ENCODE measurements around the gene TAS2R10. TPM values are rescaled to one million over a fixed set of nuclear protein-coding genes. Genes with fewer than 3 reads are reported as not detected.
A peak's percentile ranks its signal among the peaks of the same experiment; 100 is the strongest.

TAS2R10 gene, protein sequence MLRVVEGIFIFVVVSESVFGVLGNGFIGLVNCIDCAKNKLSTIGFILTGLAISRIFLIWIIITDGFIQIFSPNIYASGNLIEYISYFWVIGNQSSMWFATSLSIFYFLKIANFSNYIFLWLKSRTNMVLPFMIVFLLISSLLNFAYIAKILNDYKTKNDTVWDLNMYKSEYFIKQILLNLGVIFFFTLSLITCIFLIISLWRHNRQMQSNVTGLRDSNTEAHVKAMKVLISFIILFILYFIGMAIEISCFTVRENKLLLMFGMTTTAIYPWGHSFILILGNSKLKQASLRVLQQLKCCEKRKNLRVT
- 0.86 and 0.97 TPM in 2 replicates for total RNA-seq

DNA sequence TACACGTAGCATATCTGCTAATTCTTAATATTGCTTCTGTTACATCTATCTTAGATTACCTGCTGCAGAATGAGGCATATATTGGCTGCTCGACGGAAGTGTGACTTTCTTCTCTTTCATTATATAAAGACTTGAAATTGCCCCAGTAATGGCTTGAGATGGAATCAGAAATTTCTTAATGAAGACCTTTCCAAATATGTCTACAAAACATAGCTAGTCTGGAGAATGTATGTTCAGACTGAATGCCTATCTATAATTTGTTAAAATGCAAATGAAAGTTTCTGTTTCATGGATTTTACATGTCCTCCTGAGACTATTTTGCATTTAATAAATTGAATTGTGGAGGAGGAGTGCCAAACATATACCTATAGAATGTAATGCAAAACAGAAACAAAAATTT is at the start of gene TAS2R10:
Gene TAS2R10, minus strand, starts transcription at position 101 of the 400 bp plus-strand sequence. Its CDS starts 89 bp downstream, at position 12.
- TF ChIP-seq, protein P1, sequence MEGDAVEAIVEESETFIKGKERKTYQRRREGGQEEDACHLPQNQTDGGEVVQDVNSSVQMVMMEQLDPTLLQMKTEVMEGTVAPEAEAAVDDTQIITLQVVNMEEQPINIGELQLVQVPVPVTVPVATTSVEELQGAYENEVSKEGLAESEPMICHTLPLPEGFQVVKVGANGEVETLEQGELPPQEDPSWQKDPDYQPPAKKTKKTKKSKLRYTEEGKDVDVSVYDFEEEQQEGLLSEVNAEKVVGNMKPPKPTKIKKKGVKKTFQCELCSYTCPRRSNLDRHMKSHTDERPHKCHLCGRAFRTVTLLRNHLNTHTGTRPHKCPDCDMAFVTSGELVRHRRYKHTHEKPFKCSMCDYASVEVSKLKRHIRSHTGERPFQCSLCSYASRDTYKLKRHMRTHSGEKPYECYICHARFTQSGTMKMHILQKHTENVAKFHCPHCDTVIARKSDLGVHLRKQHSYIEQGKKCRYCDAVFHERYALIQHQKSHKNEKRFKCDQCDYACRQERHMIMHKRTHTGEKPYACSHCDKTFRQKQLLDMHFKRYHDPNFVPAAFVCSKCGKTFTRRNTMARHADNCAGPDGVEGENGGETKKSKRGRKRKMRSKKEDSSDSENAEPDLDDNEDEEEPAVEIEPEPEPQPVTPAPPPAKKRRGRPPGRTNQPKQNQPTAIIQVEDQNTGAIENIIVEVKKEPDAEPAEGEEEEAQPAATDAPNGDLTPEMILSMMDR (IDR thresholded peaks at IDR 0.05; ENCODE audit: insufficient read depth, low read depth, low read length) = no peak
- DNase-seq (ENCODE audit: low read depth) = no peak
- H3K4me3 ChIP-seq (ENCODE audit: low read depth, low read length) = no peak within 1 kb of the TSS

DNA sequence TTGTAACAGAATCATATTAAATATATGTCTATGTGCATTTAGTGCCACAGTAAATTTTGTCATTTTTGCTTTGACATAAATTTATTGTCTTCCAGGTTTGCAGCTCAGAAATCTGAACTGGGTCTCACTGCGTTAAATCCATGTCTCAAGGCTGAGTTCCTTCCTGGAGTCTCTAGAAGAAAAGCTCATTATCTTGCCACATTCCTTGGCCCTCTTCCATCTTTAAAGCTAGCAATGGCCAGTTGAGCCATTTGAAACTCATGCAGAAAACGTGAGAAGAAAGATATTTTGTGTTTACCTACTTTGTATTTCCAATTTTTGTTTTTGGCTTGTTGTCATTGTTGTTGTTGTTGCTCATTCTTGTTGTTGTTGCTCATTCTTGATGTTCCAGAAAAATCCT is 47.2 kb upstream of the TAS2R10 start:
- peak; percentile 13 for DNase-seq (ENCODE audit: low read depth)
- no peak overlapping the region for H3K4me3 ChIP-seq (ENCODE audit: low read depth, low read length)
- TF ChIP-seq, protein P1 (IDR thresholded peaks at IDR 0.05; ENCODE audit: insufficient read depth, low read depth, low read length) = no peak

DNA sequence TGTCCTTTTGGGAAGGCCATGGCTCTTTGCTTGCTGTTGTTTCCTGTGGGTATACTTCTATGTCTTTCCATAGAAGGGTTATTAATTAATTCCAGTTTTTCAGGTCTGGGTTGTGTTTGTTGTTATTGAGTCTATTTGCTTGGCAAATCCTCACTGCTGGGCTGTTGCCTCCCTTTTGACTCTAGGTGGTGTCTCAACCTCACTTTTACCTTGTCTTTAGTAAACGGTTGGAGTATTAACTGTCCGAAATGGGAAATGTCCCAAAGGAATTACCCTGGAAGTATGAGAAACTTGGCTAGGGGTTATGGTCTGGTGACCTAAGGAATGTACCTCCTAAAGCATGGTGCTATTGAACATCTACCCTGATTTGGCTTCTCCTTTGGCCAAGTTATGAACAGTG is 41.2 kb upstream of the TAS2R10 start:
- no peak for DNase-seq (ENCODE audit: low read depth)
- TF ChIP-seq, protein P1 (IDR thresholded peaks at IDR 0.05; ENCODE audit: insufficient read depth, low read depth, low read length) = peak; percentile 7
- no peak overlapping the region for H3K4me3 ChIP-seq (ENCODE audit: low read depth, low read length)

DNA sequence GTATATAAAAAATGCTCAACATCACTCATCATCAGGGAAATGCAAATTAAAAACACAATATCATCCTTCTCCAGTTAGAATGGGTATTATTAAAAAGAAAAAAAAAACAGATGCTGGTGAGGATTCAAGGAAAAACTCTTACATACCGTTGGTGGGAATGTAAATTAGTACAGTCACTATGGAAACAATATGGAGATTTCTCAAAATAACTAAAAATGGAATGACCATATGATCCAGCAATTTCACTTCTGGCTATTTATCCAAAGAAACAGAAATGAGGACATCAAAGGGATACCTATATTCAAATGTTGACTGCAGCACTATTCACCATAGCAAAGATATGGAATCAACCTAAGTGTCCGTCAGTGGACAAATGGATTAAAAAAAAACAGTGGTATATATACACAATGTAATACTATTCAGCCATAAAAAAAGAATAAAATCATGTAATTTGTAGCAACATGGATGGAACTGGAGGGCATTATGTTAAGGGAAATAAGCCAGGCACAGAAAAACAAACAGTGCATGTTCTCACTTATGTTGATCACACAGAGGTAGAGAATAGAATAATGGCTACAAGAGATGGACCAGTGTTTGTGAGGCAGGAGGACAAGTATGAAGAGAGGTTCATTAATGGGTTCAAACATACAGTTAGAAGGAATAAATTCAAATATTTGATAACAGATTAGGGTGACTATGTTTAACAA is 37.5 kb upstream of the TAS2R10 start:
- no peak overlapping the region for H3K4me3 ChIP-seq (ENCODE audit: low read depth, low read length)
- DNase-seq (ENCODE audit: low read depth) = no peak
- TF ChIP-seq, protein P1 (IDR thresholded peaks at IDR 0.05; ENCODE audit: insufficient read depth, low read depth, low read length) = no peak

DNA sequence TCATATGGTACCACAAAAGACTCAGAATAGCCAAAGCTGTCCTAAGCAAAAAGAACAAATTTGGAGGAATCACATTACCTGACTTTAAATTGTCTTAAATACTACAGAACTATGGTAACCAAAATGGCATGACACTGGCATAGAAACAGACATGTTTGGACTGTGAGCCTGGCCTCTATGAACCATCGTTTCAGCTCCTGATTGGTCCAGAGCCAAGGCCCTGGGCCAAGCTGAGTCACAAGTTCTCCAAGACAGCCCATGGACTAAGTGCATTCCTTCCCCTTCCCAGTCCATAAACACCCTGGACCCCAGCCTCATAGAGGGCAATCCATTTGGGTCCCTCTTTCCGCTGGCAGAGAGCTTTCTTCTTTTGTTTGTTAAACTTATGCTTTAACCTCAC is 35.2 kb upstream of the TAS2R10 start:
- TF ChIP-seq, protein P1 (IDR thresholded peaks at IDR 0.05; ENCODE audit: insufficient read depth, low read depth, low read length) = no peak
- no peak overlapping the region for H3K4me3 ChIP-seq (ENCODE audit: low read depth, low read length)
- no peak for DNase-seq (ENCODE audit: low read depth)

DNA sequence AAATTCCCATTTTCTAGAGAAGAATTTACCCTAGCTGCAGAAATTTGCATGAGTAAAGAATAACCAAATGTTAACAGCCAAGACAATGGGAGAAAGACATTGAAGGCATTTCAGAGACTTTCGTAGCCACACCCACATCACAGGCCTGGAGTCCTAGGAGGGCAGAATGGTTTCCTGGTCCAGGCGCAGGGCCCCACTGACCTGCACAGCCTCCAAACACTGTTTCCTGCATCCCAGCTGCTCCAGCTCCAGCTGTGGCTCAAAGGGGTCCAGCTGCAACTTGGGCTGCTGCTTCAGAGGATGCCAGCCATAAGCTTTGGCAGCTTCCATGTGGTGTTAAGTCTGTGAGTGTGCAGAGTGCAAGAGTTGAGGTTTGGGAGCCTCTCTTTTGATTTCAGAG is 29.6 kb upstream of the TAS2R10 start:
- H3K4me3 ChIP-seq (ENCODE audit: low read depth, low read length) = no peak overlapping the region
- no peak for DNase-seq (ENCODE audit: low read depth)
- TF ChIP-seq, protein P1 (IDR thresholded peaks at IDR 0.05; ENCODE audit: insufficient read depth, low read depth, low read length) = no peak
